Transverse colon (tissue), 4 donors: ENCODE measurements around the gene GLI2. TPM values are rescaled to one million over a fixed set of nuclear protein-coding genes. Genes with fewer than 3 reads are reported as not detected.

Experiments used
- DNase-seq: peaks from one replicate; pipeline ENCODE4 v3.0.0-alpha.2; 2019
- H3K27ac ChIP-seq, 4 donors: fragments of 200-600 bp; sonication (generic); 2 replicates each; pipeline ENCODE4 v1.5.1; 2016 to 2018; ENCODE audit warnings: inconsistent platforms in 4 of 4
- H3K27me3 ChIP-seq: fragments of 200-600 bp; sonication (generic); 2 replicates; pipeline ENCODE4 v1.5.1; 2017; ENCODE audit warnings: inconsistent platforms
- H3K36me3 ChIP-seq, 4 donors: fragments of 200-600 bp; sonication (generic); 2 replicates each; pipeline ENCODE4 v1.5.1; 2017 to 2019; ENCODE audit warnings: inconsistent platforms in 4 of 4
- H3K4me1 ChIP-seq, 4 donors: fragments of 200-600 bp; sonication (generic); 2 replicates each; pipeline ENCODE4 v1.5.1; 2017 to 2020; ENCODE audit warnings: inconsistent platforms in 4 of 4
- H3K4me3 ChIP-seq, 4 donors: fragments of 200-600 bp; sonication (generic); 1 replicate in 1 of 4; 2 replicates in 3 of 4; pipeline versions ENCODE4 v1.5.1 to v1.6.1; 2017 to 2019; ENCODE audit warnings: inconsistent platforms in 4 of 4
- H3K9me3 ChIP-seq, 2 donors: fragments of 200-600 bp; sonication (generic); 2 replicates each; pipeline ENCODE4 v1.5.1; 2017 to 2019; ENCODE audit warnings: inconsistent platforms in 2 of 2
- CTCF ChIP-seq, 5 experiments: fragments of 200-600 bp in 3 of 5; fragments of 450-650 bp in 2 of 5; sonication (generic) in 3 of 5; IDR thresholded peaks; 1 replicate in 2 of 5; 2 replicates in 3 of 5; pipeline ENCODE4 v1.5.1; 2016 to 2017; ENCODE audit warnings: antibody characterized with exemption in 5 of 5, inconsistent platforms in 3 of 5, mild to moderate bottlenecking in 2 of 5, moderate library complexity in 1 of 5
- EP300 ChIP-seq: sonication (generic); formaldehyde crosslinking; IDR thresholded peaks from one replicate; pipeline ENCODE4 v1.6.1; 2017; ENCODE audit warnings: antibody characterized with exemption, low read depth
- POLR2A ChIP-seq: fragments of 450-650 bp; IDR thresholded peaks from one replicate; pipeline ENCODE4 v1.6.1; 2016; ENCODE audit warnings: antibody characterized with exemption, mild to moderate bottlenecking, moderate library complexity
- POLR2AphosphoS5 ChIP-seq, 3 donors: sonication (generic); formaldehyde crosslinking; IDR thresholded peaks; one replicate each; pipeline ENCODE4 v1.6.1; 2016; ENCODE audit warnings: antibody characterized with exemption in 3 of 3
- WGBS, 2 donors: methylation state at CpG; one replicate each; pipeline ENCODE4 v1.1.5; 2018; ENCODE audit warnings: low coverage in 1 of 2; 5-methylcytosine and 5-hydroxymethylcytosine counted together
- in situ Hi-C, 4 donors: fragments of 200-750 bp; cut with MboI; loops; one replicate each; pipeline versions ENCODE4 v1.15.0 to v1.15.1; 2017; ENCODE audit warnings: low sequenced_read_pairs in 3 of 4, low pct_ligation_motif_present in 1 of 4, low pct_unique_long_range_greater_than_20kb in 1 of 4
- intact Hi-C: fragments of 100-400 bp; cut with DNase I; formaldehyde crosslinking; loops from one replicate; pipeline ENCODE4 v1.15.1; 2023; ENCODE audit warnings: low total_unique reads
- total RNA-seq, 4 donors: library from RNA; depleted of rRNA; stranded (reverse); fragments of >200 nt; gene quantifications; one replicate each; pipeline ENCODE4 v1.1.0, GENCODE V29; 2016

The GLI2 gene
- total RNA-seq, 4 donors from 2014 or later: 1.1 to 15.1 (median 4.2) TPM

- in situ Hi-C loops: no loop called here
- intact Hi-C loops: no loop called here
- no peak overlapping the region for H3K4me3 ChIP-seq
- H3K27ac ChIP-seq: no peak overlapping the region
- H3K27me3 ChIP-seq: no peaks in the 10 kb centered on the region
- peaks cover 0 to 10% (median 3%) of the 10 kb centered on the region in 4 donors for H3K4me1 ChIP-seq
- DNase-seq: no peak
- no peaks in the 10 kb centered on the region for H3K36me3 ChIP-seq
- 90 to 100% methylated on average over 1 to 17 of the region's 17 CpGs for WGBS, 2 donors
- TF ChIP-seq EP300 (no peak), POLR2A (no peak), CTCF (IDR thresholded peaks at IDR 0.05) (no peak), POLR2AphosphoS5 (IDR thresholded peaks at IDR 0.05) (no peak)
- no peaks in the 10 kb centered on the region for H3K9me3 ChIP-seq
Observed at GRCh38 chr2:120775194-120775593, 39.5 kb downstream of the GLI2 start.

GRCh38 chr2:120775801-120776589, 40.3 kb downstream of the GLI2 start:
- intact Hi-C loops (no loop called here), in situ Hi-C loops (no loop called here)
- Histone ChIP-seq H3K27ac (no peak overlapping the region), H3K9me3 (no peaks in the 10 kb centered on the region), H3K4me3 (no peak overlapping the region), H3K27me3 (no peaks in the 10 kb centered on the region), H3K36me3 (no peaks in the 10 kb centered on the region), H3K4me1 (peaks cover 0 to 9% (median 1%) of the 10 kb centered on the region in 4 donors)
- TF ChIP-seq POLR2A (no peak), CTCF (IDR thresholded peaks at IDR 0.05) (no peak), EP300 (no peak), POLR2AphosphoS5 (IDR thresholded peaks at IDR 0.05) (no peak)
- no peak for DNase-seq
- WGBS, 2 donors: 91% methylated on average over 12 of the region's 15 CpGs; no CpG with 5 or more reads in 1 of the 2 donors

- no peak for DNase-seq
- TF ChIP-seq EP300 (no peak), CTCF (IDR thresholded peaks at IDR 0.05) (no peak), POLR2AphosphoS5 (IDR thresholded peaks at IDR 0.05) (no peak), POLR2A (no peak)
- WGBS, 2 donors: 82% methylated on average over 8 of the region's 9 CpGs; no CpG with 5 or more reads in 1 of the 2 donors
- Histone ChIP-seq H3K9me3 (no peaks in the 10 kb centered on the region), H3K4me3 (no peak overlapping the region), H3K4me1 (peaks cover 0 to 6% (median 0%) of the 10 kb centered on the region in 4 donors), H3K27ac (no peak overlapping the region), H3K27me3 (no peaks in the 10 kb centered on the region), H3K36me3 (no peaks in the 10 kb centered on the region)
- intact Hi-C loops (no loop called here), in situ Hi-C loops (no loop called here)
Observed at GRCh38 chr2:120776649-120777048, 41.0 kb downstream of the GLI2 start.

- Histone ChIP-seq H3K4me1 (peaks cover 0 to 5% (median 0%) of the 10 kb centered on the region in 4 donors), H3K27ac (no peak overlapping the region), H3K9me3 (no peaks in the 10 kb centered on the region), H3K27me3 (no peaks in the 10 kb centered on the region), H3K4me3 (no peak overlapping the region), H3K36me3 (no peaks in the 10 kb centered on the region)
- intact Hi-C loops: no loop called here
- in situ Hi-C loops: no loop called here
- 78 to 95% methylated on average over 7 to 14 of the region's 14 CpGs for WGBS, 2 donors
- no peak for DNase-seq
- TF ChIP-seq CTCF (IDR thresholded peaks at IDR 0.05): no peak
- TF ChIP-seq POLR2AphosphoS5 (IDR thresholded peaks at IDR 0.05): no peak
- no peak for TF ChIP-seq EP300
- TF ChIP-seq POLR2A: no peak
Observed at GRCh38 chr2:120777170-120777751, 41.6 kb downstream of the GLI2 start.
